A673 (cell line): ENCODE measurements around the gene CRIP1. TPM values are rescaled to one million over a fixed set of nuclear protein-coding genes. Genes with fewer than 3 reads are reported as not detected.

Source experiments
- BruUV-seq: library from RNA; stranded (reverse); fragments of 400-500 nt; replicated peaks from 2 replicates; lab custom pipeline; 2021; lab: Mats Ljungman, UMichigan
- CTCF ChIA-PET: fragments of 300-600 bp; sonication (Branson Sonifier 250); formaldehyde crosslinking; loops from one replicate; lab custom pipeline; 2022; ENCODE audit warnings: antibody characterized with exemption; lab: Charles Lee
- POLR2A ChIA-PET: fragments of 300-600 bp; sonication (Branson Sonifier 250); formaldehyde crosslinking; loops from one replicate; lab custom pipeline; 2022; ENCODE audit warnings: antibody characterized with exemption; ENCODE audit not compliant: low non-redundant PET; lab: Charles Lee
- DNase-seq: peaks from one replicate; pipeline ENCODE4 v3.0.0-alpha.2; 2015; ENCODE audit warnings: low spot score
- H3K27ac ChIP-seq: fragments of 200-600 bp; sonication (generic); 2 replicates; pipeline ENCODE4 v1.5.1; 2016; ENCODE audit warnings: mixed run types, low read depth, mild to moderate bottlenecking, mixed read lengths, antibody characterized with exemption, low read length; ENCODE audit not compliant: poor library complexity, severe bottlenecking
- H3K27me3 ChIP-seq: fragments of 200-600 bp; sonication (generic); replicated peaks from 2 replicates; pipeline ENCODE4 v1.6.1; 2017; ENCODE audit warnings: mixed run types, low read depth, mild to moderate bottlenecking, mixed read lengths, antibody characterized with exemption, low read length; ENCODE audit not compliant: insufficient read depth, poor library complexity
- H3K36me3 ChIP-seq: fragments of 200-600 bp; sonication (generic); 2 replicates; pipeline ENCODE4 v1.6.1; 2016; ENCODE audit warnings: mixed run types, mild to moderate bottlenecking, mixed read lengths, antibody characterized with exemption, low read length; ENCODE audit not compliant: insufficient read depth, poor library complexity, severe bottlenecking
- H3K4me1 ChIP-seq: fragments of 200-600 bp; sonication (generic); 2 replicates; pipeline ENCODE4 v1.6.1; 2017; ENCODE audit warnings: mixed run types, mild to moderate bottlenecking, mixed read lengths, antibody characterized with exemption, low read length; ENCODE audit not compliant: insufficient read depth, poor library complexity, severe bottlenecking
- H3K4me3 ChIP-seq: fragments of 200-600 bp; sonication (generic); 2 replicates; pipeline ENCODE4 v1.5.1; 2016; ENCODE audit warnings: low read depth, mixed run types, mild to moderate bottlenecking, mixed read lengths, low read length; ENCODE audit not compliant: poor library complexity, severe bottlenecking
- H3K9me3 ChIP-seq: fragments of 200-600 bp; sonication (generic); 2 replicates; pipeline ENCODE4 v1.6.1; 2016; ENCODE audit warnings: mixed run types, low read depth, mild to moderate bottlenecking, mixed read lengths, antibody characterized with exemption, low read length; ENCODE audit not compliant: poor library complexity, severe bottlenecking
- EZH2 ChIP-seq: fragments of 200-600 bp; sonication (generic); IDR thresholded peaks from 2 replicates; pipeline ENCODE4 v1.6.1; 2017; ENCODE audit warnings: borderline replicate concordance, low read depth, mild to moderate bottlenecking, mixed read lengths, antibody characterized with exemption, low read length; ENCODE audit not compliant: poor library complexity, severe bottlenecking
- intact Hi-C: fragments of 100-400 bp; cut with micrococcal nuclease; formaldehyde crosslinking; loops from one replicate; pipeline ENCODE4 v1.10.0; 2022; ENCODE audit not compliant: unreplicated experiment
- total RNA-seq: library from RNA; stranded (reverse); gene quantifications from 2 replicates; pipeline ENCODE4 v1.2.3, GENCODE V29; 2021
- TF ChIP-seq, protein P1 (sequence below): fragments of 300-800, 200-600 bp; sonication (generic); conservative IDR thresholded peaks from 2 replicates; pipeline ENCODE4 v1.5.1; 2017; ENCODE audit warnings: low read depth, mild to moderate bottlenecking, antibody characterized with exemption, low read length, moderate library complexity, mixed read lengths

CRIP1 gene
- total RNA-seq, 1 experiment from 2014 or later = 47.7 TPM

DNA sequence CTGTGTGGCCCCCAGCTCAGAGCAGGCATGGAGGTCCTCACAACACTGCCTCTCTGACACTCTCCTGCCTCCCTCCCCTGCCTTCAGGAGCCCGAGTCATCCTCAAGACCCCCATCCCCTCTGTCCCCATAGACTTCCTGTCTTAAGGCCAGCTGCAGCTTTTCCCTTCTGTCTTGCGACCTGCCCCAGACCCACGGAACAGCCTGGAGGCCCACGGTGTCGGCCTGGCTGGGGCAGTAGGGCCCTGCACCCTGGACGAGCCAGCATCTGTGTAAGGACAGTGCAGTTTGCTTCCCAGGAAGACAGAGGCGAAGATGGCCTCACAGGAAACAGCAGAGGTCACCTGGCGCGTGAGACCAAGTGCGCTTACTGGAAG is 14.0 kb downstream of the CRIP1 start:
- CTCF ChIA-PET = no interaction called here
- no peaks in the 10 kb centered on the region for H3K4me1 ChIP-seq
- BruUV-seq = no TSS peak

GRCh38 chr14:105501504-105502291 is 15.0 kb downstream of the CRIP1 start:
- Histone ChIP-seq H3K27ac (no peak overlapping the region), H3K27me3 (no peaks in the 10 kb centered on the region), H3K9me3 (no peaks in the 10 kb centered on the region), H3K4me1 (no peaks in the 10 kb centered on the region), H3K4me3 (no peak overlapping the region), H3K36me3 (no peaks in the 10 kb centered on the region)
- no peak for DNase-seq
- BruUV-seq = no TSS peak
- intact Hi-C loops = no loop called here
- ChIA-PET POLR2A (no interaction called here), CTCF (no interaction called here)
- TF ChIP-seq, protein P1, sequence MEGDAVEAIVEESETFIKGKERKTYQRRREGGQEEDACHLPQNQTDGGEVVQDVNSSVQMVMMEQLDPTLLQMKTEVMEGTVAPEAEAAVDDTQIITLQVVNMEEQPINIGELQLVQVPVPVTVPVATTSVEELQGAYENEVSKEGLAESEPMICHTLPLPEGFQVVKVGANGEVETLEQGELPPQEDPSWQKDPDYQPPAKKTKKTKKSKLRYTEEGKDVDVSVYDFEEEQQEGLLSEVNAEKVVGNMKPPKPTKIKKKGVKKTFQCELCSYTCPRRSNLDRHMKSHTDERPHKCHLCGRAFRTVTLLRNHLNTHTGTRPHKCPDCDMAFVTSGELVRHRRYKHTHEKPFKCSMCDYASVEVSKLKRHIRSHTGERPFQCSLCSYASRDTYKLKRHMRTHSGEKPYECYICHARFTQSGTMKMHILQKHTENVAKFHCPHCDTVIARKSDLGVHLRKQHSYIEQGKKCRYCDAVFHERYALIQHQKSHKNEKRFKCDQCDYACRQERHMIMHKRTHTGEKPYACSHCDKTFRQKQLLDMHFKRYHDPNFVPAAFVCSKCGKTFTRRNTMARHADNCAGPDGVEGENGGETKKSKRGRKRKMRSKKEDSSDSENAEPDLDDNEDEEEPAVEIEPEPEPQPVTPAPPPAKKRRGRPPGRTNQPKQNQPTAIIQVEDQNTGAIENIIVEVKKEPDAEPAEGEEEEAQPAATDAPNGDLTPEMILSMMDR = no peak
- no peak for TF ChIP-seq EZH2

More for the DNA sequence above, 14.0 kb downstream of the CRIP1 start:
- no peak for DNase-seq
- Histone ChIP-seq H3K27me3 (no peaks in the 10 kb centered on the region), H3K9me3 (no peaks in the 10 kb centered on the region), H3K27ac (no peak overlapping the region), H3K36me3 (no peaks in the 10 kb centered on the region), H3K4me3 (no peak overlapping the region)
- intact Hi-C loops = no loop called here
- POLR2A ChIA-PET = no interaction called here
- TF ChIP-seq EZH2 = no peak
- TF ChIP-seq, protein P1 = no peak

DNA sequence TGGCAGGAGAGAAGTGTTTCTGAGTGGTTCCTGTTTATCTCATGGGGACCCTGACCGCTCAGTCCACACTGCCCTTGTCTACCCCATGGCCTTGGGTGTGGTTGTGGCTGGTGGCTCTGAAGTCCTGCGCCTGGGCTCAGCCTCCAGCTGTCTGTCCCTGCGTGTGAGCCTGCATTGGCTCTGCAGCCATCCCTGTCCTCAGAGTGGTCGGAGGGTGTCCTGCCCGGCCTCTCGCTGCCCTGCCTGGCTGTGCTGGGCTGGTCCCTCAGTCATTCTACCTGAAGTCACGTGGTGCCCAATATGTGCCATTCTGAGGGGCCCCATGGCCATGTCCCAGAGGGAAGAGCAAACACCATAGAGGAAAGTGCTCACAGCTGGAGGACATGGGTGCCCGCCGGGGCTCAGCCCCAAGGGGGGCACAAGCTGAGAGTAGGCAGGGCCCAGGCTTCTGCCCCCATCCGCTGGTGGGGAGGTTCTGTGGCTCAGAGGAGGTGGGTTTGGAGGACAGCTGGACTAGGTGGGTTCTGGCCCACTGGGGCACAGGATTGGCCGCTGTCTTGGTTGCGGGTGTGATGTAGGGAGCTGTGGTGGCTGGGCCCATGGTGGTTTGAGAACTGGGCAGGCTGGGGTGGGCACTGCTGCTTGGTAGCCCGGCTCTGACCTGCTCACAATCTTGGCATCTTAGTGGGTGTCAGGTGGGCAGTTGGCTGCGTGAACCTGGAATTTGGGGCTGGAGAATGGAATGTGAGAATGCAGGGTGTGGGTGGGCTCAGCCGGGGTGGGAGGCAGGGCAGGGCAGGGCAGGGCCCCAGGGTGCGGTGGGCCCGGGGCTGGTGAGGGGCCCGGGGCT is 16.0 kb downstream of the CRIP1 start:
- POLR2A ChIA-PET = no interaction called here
- Histone ChIP-seq H3K4me1 (no peaks in the 10 kb centered on the region), H3K36me3 (no peaks in the 10 kb centered on the region), H3K4me3 (no peak overlapping the region), H3K27me3 (peaks cover 5% of the 10 kb centered on the region), H3K27ac (no peak overlapping the region), H3K9me3 (no peaks in the 10 kb centered on the region)
- no TSS peak for BruUV-seq
- no peak for TF ChIP-seq EZH2
- TF ChIP-seq, protein P1 = no peak
- no peak for DNase-seq
- intact Hi-C loops = no loop called here
- CTCF ChIA-PET = no interaction called here
